GM23338 (cell line): Measurements from ENCODE around the gene MYO1D.

Experiments
- EZH2 ChIP-seq: fragments of 200-600 bp; sonication (generic); IDR thresholded peaks from one replicate; pipeline ENCODE4 v1.8.0; 2017; ENCODE audit warnings: antibody characterized with exemption, mild to moderate bottlenecking, low read depth; ENCODE audit not compliant: unreplicated experiment
- TF ChIP-seq, protein P1 (sequence below), 2 experiments: fragments of 200-600 bp in 1 of 2; sonication (generic) in 1 of 2; conservative IDR thresholded peaks; 2 replicates each; pipeline versions ENCODE4 v1.5.1 to v1.6.1; 2016 to 2017; ENCODE audit warnings: antibody characterized with exemption in 2 of 2, low read depth in 2 of 2, mild to moderate bottlenecking in 2 of 2, moderate library complexity in 1 of 2

DNA sequence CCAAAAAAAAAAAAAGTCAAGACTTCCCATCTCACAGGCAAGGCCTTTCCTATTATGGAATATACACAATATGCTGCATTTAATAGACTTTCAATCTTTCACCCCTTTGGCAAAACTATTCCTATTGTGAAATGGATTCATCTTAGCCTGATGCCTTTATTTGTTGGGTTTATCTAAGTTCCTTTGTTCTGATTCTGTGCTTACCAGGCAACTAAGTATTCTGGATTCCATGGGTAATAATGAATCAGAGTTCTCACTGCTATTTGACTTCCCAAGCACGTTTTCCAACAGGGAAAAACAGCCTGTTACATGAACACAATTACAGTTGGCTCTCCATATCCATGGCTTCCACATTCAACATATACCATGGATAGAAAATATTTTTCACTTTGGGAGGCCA lies 135.5 kb downstream of the MYO1D start:
- TF ChIP-seq, protein P1, sequence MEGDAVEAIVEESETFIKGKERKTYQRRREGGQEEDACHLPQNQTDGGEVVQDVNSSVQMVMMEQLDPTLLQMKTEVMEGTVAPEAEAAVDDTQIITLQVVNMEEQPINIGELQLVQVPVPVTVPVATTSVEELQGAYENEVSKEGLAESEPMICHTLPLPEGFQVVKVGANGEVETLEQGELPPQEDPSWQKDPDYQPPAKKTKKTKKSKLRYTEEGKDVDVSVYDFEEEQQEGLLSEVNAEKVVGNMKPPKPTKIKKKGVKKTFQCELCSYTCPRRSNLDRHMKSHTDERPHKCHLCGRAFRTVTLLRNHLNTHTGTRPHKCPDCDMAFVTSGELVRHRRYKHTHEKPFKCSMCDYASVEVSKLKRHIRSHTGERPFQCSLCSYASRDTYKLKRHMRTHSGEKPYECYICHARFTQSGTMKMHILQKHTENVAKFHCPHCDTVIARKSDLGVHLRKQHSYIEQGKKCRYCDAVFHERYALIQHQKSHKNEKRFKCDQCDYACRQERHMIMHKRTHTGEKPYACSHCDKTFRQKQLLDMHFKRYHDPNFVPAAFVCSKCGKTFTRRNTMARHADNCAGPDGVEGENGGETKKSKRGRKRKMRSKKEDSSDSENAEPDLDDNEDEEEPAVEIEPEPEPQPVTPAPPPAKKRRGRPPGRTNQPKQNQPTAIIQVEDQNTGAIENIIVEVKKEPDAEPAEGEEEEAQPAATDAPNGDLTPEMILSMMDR (conservative IDR thresholded peaks at IDR 0.05; ENCODE audit: low read depth in 2 of 2), result no peak
- no peak for TF ChIP-seq EZH2
